ENCODE data around the gene OCA2.

OCA2 gene

GRCh38 chr15:28023933-28024888, 74.9 kb downstream of the OCA2 start:
- no peaks in the 10 kb centered on the region for H3K4me1 Mint-ChIP-seq
- no peak overlapping the region for H3K27ac Mint-ChIP-seq
- H3K4me3 Mint-ChIP-seq, result no peak overlapping the region
- no peaks in the 10 kb centered on the region for H3K36me3 Mint-ChIP-seq
- H3K9me3 Mint-ChIP-seq, result no peaks in the 10 kb centered on the region
- H3K27me3 Mint-ChIP-seq, result no peaks in the 10 kb centered on the region
- DNase-seq (ENCODE audit: low spot score in 2 of 2) (no peak), ATAC-seq (ENCODE audit: low read depth) (no peak)

DNA sequence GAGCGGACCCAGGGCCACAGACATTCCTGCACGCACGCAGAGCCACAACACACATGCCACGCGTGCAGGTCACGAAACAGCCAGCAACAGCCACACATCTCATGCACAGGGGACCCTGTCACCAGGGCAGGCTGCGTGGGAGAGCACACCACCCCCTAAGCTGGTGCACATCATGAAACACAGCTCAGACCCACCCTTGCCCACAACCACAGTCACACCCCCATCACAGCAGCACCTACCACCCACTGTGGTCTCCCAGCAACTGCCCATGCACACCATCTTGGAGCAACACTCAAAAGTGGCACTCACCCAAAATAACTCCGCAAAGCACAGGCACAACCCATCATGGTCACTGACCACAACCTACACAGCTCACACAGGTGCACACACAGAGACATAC, 75.7 kb downstream of the OCA2 start:
- H3K27me3 Mint-ChIP-seq, result no peaks in the 10 kb centered on the region
- no peak overlapping the region for H3K4me3 Mint-ChIP-seq
- H3K4me1 Mint-ChIP-seq, result no peaks in the 10 kb centered on the region
- ATAC-seq (ENCODE audit: low read depth), result no peak
- H3K36me3 Mint-ChIP-seq, result no peaks in the 10 kb centered on the region
- no peak overlapping the region for H3K27ac Mint-ChIP-seq
- H3K9me3 Mint-ChIP-seq, result no peaks in the 10 kb centered on the region
- no peak for DNase-seq (ENCODE audit: low spot score in 2 of 2)

- DNase-seq (ENCODE audit: low spot score in 2 of 2), result no peak
Measured at GRCh38 chr15:28022961-28023360, 76.2 kb downstream of the OCA2 start.

GRCh38 chr15:28022181-28022580, 76.9 kb downstream of the OCA2 start:
- Mint-ChIP-seq H3K9me3 (no peaks in the 10 kb centered on the region), H3K4me1 (no peaks in the 10 kb centered on the region), H3K4me3 (no peak overlapping the region), H3K27me3 (no peaks in the 10 kb centered on the region), H3K27ac (no peak overlapping the region), H3K36me3 (no peaks in the 10 kb centered on the region)
- ATAC-seq (ENCODE audit: low read depth) (no peak), DNase-seq (ENCODE audit: low spot score in 2 of 2) (no peak)

More at GRCh38 chr15:28022961-28023360, 76.2 kb downstream of the OCA2 start:
- Mint-ChIP-seq H3K4me3 (no peak overlapping the region), H3K9me3 (no peaks in the 10 kb centered on the region), H3K27ac (no peak overlapping the region), H3K27me3 (no peaks in the 10 kb centered on the region), H3K36me3 (no peaks in the 10 kb centered on the region), H3K4me1 (no peaks in the 10 kb centered on the region)
- ATAC-seq (ENCODE audit: low read depth), result no peak

DNA sequence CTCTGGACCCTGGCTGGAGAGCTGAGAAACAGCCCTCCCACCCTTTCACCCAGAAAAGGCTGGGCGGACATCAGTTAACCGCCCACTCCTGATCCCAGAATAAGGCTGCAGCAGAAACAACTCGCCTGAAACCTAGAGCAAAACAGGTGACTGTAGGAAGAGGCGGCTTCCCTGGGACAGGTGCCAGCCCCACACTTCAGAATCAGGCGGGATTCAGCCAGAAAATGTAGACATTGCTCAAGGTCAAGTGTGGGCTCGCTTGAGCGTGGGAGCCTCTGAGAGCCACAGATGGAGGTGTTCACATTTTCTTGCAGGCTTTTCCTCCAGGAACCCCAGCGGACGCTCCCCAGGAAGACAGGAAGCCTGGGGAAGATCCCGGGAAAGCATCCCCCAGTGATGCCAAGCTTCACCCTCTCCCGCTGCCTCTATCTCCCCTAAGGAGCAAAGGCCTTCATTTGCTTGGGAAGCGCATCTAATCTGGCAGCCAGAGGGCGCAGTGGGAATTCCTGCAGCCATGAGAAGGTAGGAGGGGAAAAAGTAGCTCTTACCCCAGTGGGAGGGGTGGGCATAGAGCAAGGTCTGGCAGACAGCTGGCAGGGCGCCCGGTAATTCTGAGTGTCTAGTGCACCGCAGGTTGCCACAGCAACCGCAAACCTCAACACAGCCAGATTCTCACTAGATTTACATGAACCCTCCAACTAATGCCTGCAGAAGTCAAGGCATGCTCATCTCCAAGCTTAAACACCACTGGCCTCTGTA, 77.7 kb downstream of the OCA2 start:
- Mint-ChIP-seq H3K9me3 (no peaks in the 10 kb centered on the region), H3K4me3 (no peak overlapping the region), H3K27ac (no peak overlapping the region), H3K27me3 (no peaks in the 10 kb centered on the region), H3K4me1 (no peaks in the 10 kb centered on the region), H3K36me3 (no peaks in the 10 kb centered on the region)
- ATAC-seq (ENCODE audit: low read depth), result no peak
- no peak for DNase-seq (ENCODE audit: low spot score in 2 of 2)

- ATAC-seq (ENCODE audit: low read depth) (no peak), DNase-seq (ENCODE audit: low spot score in 2 of 2) (no peak)
- no peak overlapping the region for H3K4me3 Mint-ChIP-seq
- H3K9me3 Mint-ChIP-seq, result no peaks in the 10 kb centered on the region
- no peaks in the 10 kb centered on the region for H3K27me3 Mint-ChIP-seq
- no peaks in the 10 kb centered on the region for H3K36me3 Mint-ChIP-seq
- H3K27ac Mint-ChIP-seq, result no peak overlapping the region
- no peaks in the 10 kb centered on the region for H3K4me1 Mint-ChIP-seq
Measured at GRCh38 chr15:28020644-28021043, 78.5 kb downstream of the OCA2 start.

GRCh38 chr15:28019594-28020309, 79.4 kb downstream of the OCA2 start:
- no peak overlapping the region for H3K4me3 Mint-ChIP-seq
- H3K36me3 Mint-ChIP-seq, result no peaks in the 10 kb centered on the region
- no peak for DNase-seq (ENCODE audit: low spot score in 2 of 2)
- H3K27ac Mint-ChIP-seq, result no peak overlapping the region
- no peaks in the 10 kb centered on the region for H3K27me3 Mint-ChIP-seq
- ATAC-seq (ENCODE audit: low read depth), result no peak
- H3K9me3 Mint-ChIP-seq, result no peaks in the 10 kb centered on the region
- H3K4me1 Mint-ChIP-seq, result no peaks in the 10 kb centered on the region

DNA sequence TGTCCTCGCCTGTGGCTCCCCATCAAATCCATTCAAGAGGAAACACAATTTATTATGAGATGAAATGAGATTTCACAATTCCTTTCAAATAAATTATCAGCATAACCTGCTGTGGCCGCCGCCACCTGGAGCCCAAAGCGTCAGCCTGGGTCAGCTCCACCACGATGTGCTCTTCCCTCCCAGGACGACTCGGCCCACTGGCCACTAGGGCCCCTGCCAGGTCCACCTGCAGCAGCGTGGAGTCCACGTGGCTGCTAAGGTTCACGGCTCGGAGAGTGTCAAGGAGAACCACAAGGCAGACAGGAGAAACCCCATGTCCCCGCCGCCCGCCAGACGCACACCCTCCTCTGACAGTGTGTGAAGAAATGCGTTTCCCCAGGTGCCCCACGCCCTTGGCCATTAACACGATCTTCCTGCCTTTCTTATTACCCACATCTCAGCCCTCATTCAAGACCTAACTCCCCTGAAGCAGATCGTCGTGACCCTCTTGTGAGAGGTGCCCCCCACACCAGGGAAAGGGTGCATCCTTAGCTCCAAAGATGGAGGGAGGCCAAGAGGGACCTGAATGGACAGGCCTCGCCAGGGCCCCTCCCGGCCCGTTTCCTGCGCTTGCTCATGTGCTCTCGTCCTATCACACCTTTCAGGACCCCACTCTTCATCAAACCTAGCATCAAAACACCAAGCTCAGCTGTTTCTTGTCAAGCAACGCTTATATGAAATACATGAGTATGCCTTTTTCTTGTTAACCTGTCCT, 80.6 kb downstream of the OCA2 start:
- no peaks in the 10 kb centered on the region for H3K36me3 Mint-ChIP-seq
- H3K4me3 Mint-ChIP-seq, result no peak overlapping the region
- H3K27me3 Mint-ChIP-seq, result no peaks in the 10 kb centered on the region
- ATAC-seq (ENCODE audit: low read depth), result no peak
- no peaks in the 10 kb centered on the region for H3K4me1 Mint-ChIP-seq
- no peaks in the 10 kb centered on the region for H3K9me3 Mint-ChIP-seq
- no peak overlapping the region for H3K27ac Mint-ChIP-seq
- DNase-seq (ENCODE audit: low spot score in 2 of 2), result no peak

DNA sequence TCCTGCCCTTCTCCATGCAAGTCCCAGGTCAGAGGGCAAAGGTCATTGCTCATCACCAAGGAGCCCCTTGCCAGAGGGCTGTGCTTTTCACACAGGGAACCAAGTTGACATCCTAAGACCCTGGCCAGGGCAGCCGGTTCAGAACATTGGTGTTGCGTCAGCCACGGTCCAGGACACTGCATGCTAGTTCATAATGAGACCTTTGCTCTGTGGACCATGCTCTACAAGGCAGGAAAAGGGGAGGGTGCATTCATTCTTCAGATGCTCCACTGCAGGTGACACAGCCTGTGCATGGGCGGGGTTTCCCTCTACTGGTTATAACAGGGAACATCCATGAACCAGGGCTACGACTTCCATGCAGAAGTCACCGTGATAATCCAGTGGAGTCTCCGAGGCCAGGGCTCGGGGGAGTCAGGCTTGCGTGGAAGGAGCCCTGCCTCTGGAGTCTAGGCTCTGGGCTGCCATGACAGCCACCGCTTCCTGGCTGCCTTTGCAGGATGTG, 81.6 kb downstream of the OCA2 start:
- DNase-seq (ENCODE audit: low spot score in 2 of 2) (no peak), ATAC-seq (ENCODE audit: low read depth) (no peak)
- no peak overlapping the region for H3K4me3 Mint-ChIP-seq
- no peak overlapping the region for H3K27ac Mint-ChIP-seq
- no peaks in the 10 kb centered on the region for H3K27me3 Mint-ChIP-seq
- H3K36me3 Mint-ChIP-seq, result no peaks in the 10 kb centered on the region
- H3K9me3 Mint-ChIP-seq, result no peaks in the 10 kb centered on the region
- no peaks in the 10 kb centered on the region for H3K4me1 Mint-ChIP-seq

DNA sequence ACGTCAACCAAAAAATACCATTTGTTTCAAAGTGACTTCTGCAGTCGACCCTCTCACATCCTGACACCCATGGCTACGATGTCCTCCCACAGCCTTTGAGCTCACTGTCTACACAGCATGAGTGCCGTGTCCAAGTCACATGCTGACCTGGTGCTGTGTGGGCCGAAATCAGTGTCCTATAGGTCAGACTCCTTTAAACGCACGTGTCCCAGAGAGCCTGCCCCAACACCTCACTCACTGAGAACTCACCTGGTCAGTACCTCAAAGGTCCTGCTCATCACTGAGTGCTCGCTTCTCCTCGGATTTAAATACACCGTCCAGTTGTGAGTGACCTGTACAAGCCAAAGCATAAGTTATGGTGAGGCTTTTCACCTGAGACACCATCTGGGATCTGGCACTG, 83.3 kb downstream of the OCA2 start:
- DNase-seq (ENCODE audit: low spot score in 2 of 2), result no peak
- H3K36me3 Mint-ChIP-seq, result no peaks in the 10 kb centered on the region
- no peaks in the 10 kb centered on the region for H3K4me1 Mint-ChIP-seq
- no peaks in the 10 kb centered on the region for H3K27me3 Mint-ChIP-seq
- ATAC-seq (ENCODE audit: low read depth), result no peak
- H3K27ac Mint-ChIP-seq, result no peak overlapping the region
- no peaks in the 10 kb centered on the region for H3K9me3 Mint-ChIP-seq
- no peak overlapping the region for H3K4me3 Mint-ChIP-seq

GRCh38 chr15:28014623-28015200, 84.4 kb downstream of the OCA2 start:
- H3K4me1 Mint-ChIP-seq, result no peaks in the 10 kb centered on the region
- H3K4me3 Mint-ChIP-seq, result no peak overlapping the region
- no peak overlapping the region for H3K27ac Mint-ChIP-seq
- H3K27me3 Mint-ChIP-seq, result no peaks in the 10 kb centered on the region
- no peaks in the 10 kb centered on the region for H3K36me3 Mint-ChIP-seq
- DNase-seq (ENCODE audit: low spot score in 2 of 2), result no peak
- ATAC-seq (ENCODE audit: low read depth), result no peak
- H3K9me3 Mint-ChIP-seq, result no peaks in the 10 kb centered on the region

GRCh38 chr15:28013976-28014375, 85.1 kb downstream of the OCA2 start:
- H3K27ac Mint-ChIP-seq, result no peak overlapping the region
- no peaks in the 10 kb centered on the region for H3K36me3 Mint-ChIP-seq
- H3K4me1 Mint-ChIP-seq, result no peaks in the 10 kb centered on the region

GRCh38 chr15:28013480-28013879, 85.6 kb downstream of the OCA2 start:
- Mint-ChIP-seq H3K36me3 (no peaks in the 10 kb centered on the region), H3K4me3 (no peak overlapping the region), H3K27me3 (no peaks in the 10 kb centered on the region), H3K9me3 (peaks cover 1% of the 10 kb centered on the region), H3K27ac (no peak overlapping the region), H3K4me1 (no peaks in the 10 kb centered on the region)
- DNase-seq (ENCODE audit: low spot score in 2 of 2), result no peak
- ATAC-seq (ENCODE audit: low read depth), result no peak

More at GRCh38 chr15:28013976-28014375, 85.1 kb downstream of the OCA2 start:
- no peaks in the 10 kb centered on the region for H3K27me3 Mint-ChIP-seq
- DNase-seq (ENCODE audit: low spot score in 2 of 2) (no peak), ATAC-seq (ENCODE audit: low read depth) (no peak)
- H3K4me3 Mint-ChIP-seq, result no peak overlapping the region
- H3K9me3 Mint-ChIP-seq, result no peaks in the 10 kb centered on the region

Measured in memory B cell (primary cell).